GM12878 (cell line): Measurements from ENCODE around the gene ANXA3. TPM values are rescaled to one million over a fixed set of nuclear protein-coding genes. Genes with fewer than 3 reads are reported as not detected.

Source experiments
- ATAC-seq: fragments of 200-7000 bp; cut with Tn5 transposase; 3 replicates; pipeline ENCODE4 v1.9.1; 2020; ENCODE audit warnings: mild to moderate bottlenecking, moderate library complexity
- BruUV-seq: library from RNA; stranded (reverse); fragments of 400-500 nt; replicated peaks from 2 replicates; lab custom pipeline; 2021; lab: Mats Ljungman, UMichigan
- CTCF ChIA-PET: fragments of 300-600 bp; sonication (Branson Sonifier 250); formaldehyde crosslinking; extraction: SDS; loops from one replicate; lab custom pipeline; 2021; ENCODE audit warnings: inconsistent platforms; lab: Yijun Ruan, JAX
- POLR2A ChIA-PET: fragments of 350-600 bp; formaldehyde crosslinking; extraction: SDS; loops from one replicate; lab custom pipeline; 2021; ENCODE audit warnings: inconsistent platforms; lab: Charles Lee
- RAD21 ChIA-PET: fragments of 300-600 bp; sonication (Branson Sonifier 250); formaldehyde crosslinking; loops from one replicate; lab custom pipeline; 2023; ENCODE audit warnings: antibody characterized with exemption; ENCODE audit not compliant: unreplicated experiment; lab: Charles Lee
- SMC1A ChIA-PET: fragments of 300-600 bp; sonication (Branson Sonifier 250); formaldehyde crosslinking; loops from one replicate; lab custom pipeline; 2023; ENCODE audit not compliant: unreplicated experiment, uncharacterized antibody; lab: Charles Lee
- DNase-seq: peaks from one replicate; pipeline ENCODE4 v3.0.0-alpha.2; 2011; ENCODE audit warnings: low read depth, low spot score
- FAIRE-seq: peaks from 3 replicates; lab custom pipeline; 2011; peaks lifted over from hg19 to GRCh38; lab: Jason Lieb, UNC
- H2AFZ ChIP-seq: 2 replicates; pipeline ENCODE4 v1.6.0; 2011; ENCODE audit warnings: low read depth, low read length, control low read depth; ENCODE audit not compliant: control insufficient read depth
- H3K27ac ChIP-seq: 2 replicates; pipeline ENCODE4 v1.5.1; 2011; ENCODE audit warnings: control low read depth; ENCODE audit not compliant: control insufficient read depth, insufficient read depth
- H3K27me3 ChIP-seq, 2 experiments: replicated peaks in 1 of 2; 2 replicates each; pipeline versions ENCODE4 v1.6.0 to v1.6.1; 2011; ENCODE audit warnings: low read length in 1 of 2; ENCODE audit not compliant: control insufficient read depth in 2 of 2, insufficient read depth in 2 of 2
- H3K36me3 ChIP-seq, 2 experiments: 2 replicates each; pipeline ENCODE4 v1.5.1; 2011; ENCODE audit warnings: low read length in 1 of 2; ENCODE audit not compliant: control insufficient read depth in 2 of 2, insufficient read depth in 2 of 2
- H3K4me1 ChIP-seq: 2 replicates; pipeline ENCODE4 v1.6.1; 2011; ENCODE audit warnings: mild to moderate bottlenecking, low read length, moderate library complexity, mixed read lengths; ENCODE audit not compliant: control insufficient read depth, insufficient read depth
- H3K4me2 ChIP-seq: 2 replicates; pipeline ENCODE4 v1.6.0; 2011; ENCODE audit warnings: control low read depth; ENCODE audit not compliant: control insufficient read depth, insufficient read depth
- H3K4me3 ChIP-seq: fragments of 200-600 bp; sonication (generic); 2 replicates; pipeline ENCODE4 v1.5.1; 2016
- H3K79me2 ChIP-seq: 2 replicates; pipeline ENCODE4 v1.6.0; 2011; ENCODE audit warnings: low read length; ENCODE audit not compliant: control insufficient read depth, insufficient read depth
- H3K9ac ChIP-seq: 2 replicates; pipeline ENCODE4 v1.8.0; 2011; ENCODE audit warnings: low read length, control low read depth, mixed read lengths; ENCODE audit not compliant: control insufficient read depth, insufficient read depth
- H3K9me3 ChIP-seq: replicated peaks from 3 replicates; pipeline ENCODE4 v1.5.1; 2011; ENCODE audit warnings: mild to moderate bottlenecking, low read length; ENCODE audit not compliant: control insufficient read depth, insufficient read depth
- H4K20me1 ChIP-seq: 2 replicates; pipeline ENCODE4 v1.6.0; 2011; ENCODE audit not compliant: control insufficient read depth, insufficient read depth
- BHLHE40 ChIP-seq, 2 experiments: fragments of 450-650 bp in 1 of 2; IDR thresholded peaks; 2 replicates each; pipeline ENCODE4 v1.6.1; 2011 to 2017; ENCODE audit warnings: low read depth in 2 of 2, borderline replicate concordance in 1 of 2, improper control_type of control experiment in 1 of 2, low read length in 1 of 2, mild to moderate bottlenecking in 1 of 2
- IKZF1 ChIP-seq: fragments of 450-650 bp; conservative IDR thresholded peaks from 2 replicates; pipeline ENCODE4 v1.6.1; 2017; ENCODE audit warnings: antibody characterized with exemption, mild to moderate bottlenecking
- IKZF2 ChIP-seq, 2 experiments: fragments of 450-650 bp; IDR thresholded peaks; 2 replicates each; pipeline ENCODE4 v1.6.1; 2017; ENCODE audit warnings: mild to moderate bottlenecking in 2 of 2, moderate library complexity in 2 of 2
- POLR2AphosphoS2 ChIP-seq: IDR thresholded peaks from 2 replicates; pipeline ENCODE4 v1.6.1; 2011; ENCODE audit warnings: low read depth, mild to moderate bottlenecking, low read length, improper control_type of control experiment, moderate library complexity
- RUNX3 ChIP-seq: IDR thresholded peaks from 2 replicates; pipeline ENCODE4 v1.6.1; 2012; ENCODE audit warnings: low read length, inconsistent platforms
- WGBS: methylation state at CpG from one replicate; pipeline ENCODE4 v1.1.6; 2016; ENCODE audit warnings: low lambda C conversion rate; ENCODE audit not compliant: insufficient replicate concordance, insufficient coverage; ENCODE audit errors: missing lambda C conversion rate; 5-methylcytosine and 5-hydroxymethylcytosine counted together
- in situ Hi-C: fragments of 300-500 bp; cut with MboI; formaldehyde crosslinking; loops from 9 replicates; pipeline ENCODE4 v1.14.3; 2018; ENCODE audit warnings: mixed read lengths
- intact Hi-C: fragments of 100-400 bp; cut with micrococcal nuclease; formaldehyde crosslinking; loops from one replicate; pipeline ENCODE4 v1.14.2; 2022; ENCODE audit not compliant: unreplicated experiment
- polyA plus RNA-seq, 11 experiments: library from polyadenylated mRNA; depleted of rRNA in 4 of 11; unstranded in 6 of 11; stranded (reverse) in 5 of 11; fragments of >200 nt; fragmentation: Nextera tagmentation in 4 of 11; fragmentation: Illumina TruSeq in 1 of 11; extraction: Ambion mirVana in 4 of 11; extraction: Trizol in 1 of 11; gene quantifications; 1 replicate in 1 of 11; 2 replicates in 10 of 11; pipeline versions ENCODE4 v1.2.1 to v1.2.3, GENCODE V29; 2011 to 2016; ENCODE audit warnings: inconsistent platforms in 2 of 11, missing spikeins in 2 of 11, low read depth in 1 of 11
- total RNA-seq, 4 experiments: library from RNA; depleted of rRNA in 3 of 4; stranded (reverse); fragments of >200 nt in 3 of 4; fragmentation: Illumina TruSeq in 1 of 4; extraction: Trizol in 1 of 4; gene quantifications; 2 replicates each; pipeline versions ENCODE4 v1.2.1 to v1.2.3, GENCODE V29; 2013 to 2021
- TF ChIP-seq, protein P1 (sequence below): IDR thresholded peaks from 2 replicates; pipeline ENCODE4 v1.6.1; 2011; ENCODE audit warnings: borderline replicate concordance, low read depth, mild to moderate bottlenecking, moderate library complexity, mixed read lengths, low read length; ENCODE audit not compliant: insufficient read depth; ENCODE audit errors: extremely low read length
- TF ChIP-seq, protein P2 (sequence below): fragments of 450-650 bp; IDR thresholded peaks from 2 replicates; pipeline ENCODE4 v1.6.1; 2017; ENCODE audit warnings: low read depth, mild to moderate bottlenecking, moderate library complexity

The ANXA3 gene
- total and polyA plus RNA-seq, 10 of the 15 experiments (the other 5 are each of a cell fraction or from before 2014, with no cell fraction given), result 0.28 to 14.7 (median 0.91) TPM

DNA sequence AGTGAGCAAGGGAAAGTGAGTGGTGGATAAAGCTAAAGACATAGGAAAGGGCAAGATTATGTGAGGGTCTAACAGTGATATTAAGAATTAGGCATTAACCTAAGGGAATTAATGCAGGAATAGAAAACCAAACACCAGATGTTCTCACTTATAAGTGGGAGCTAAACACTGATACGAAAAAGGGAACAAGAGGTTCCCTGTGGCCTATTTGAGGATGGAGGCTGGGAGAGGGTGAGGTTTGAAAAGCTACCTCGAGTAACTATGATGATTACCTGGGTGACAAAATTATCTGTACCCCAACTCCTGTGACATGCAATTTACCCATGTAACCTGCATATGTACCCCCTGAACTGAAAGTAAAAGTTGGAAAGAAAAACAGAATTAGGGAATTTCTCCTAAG is 79.0 kb downstream of the ANXA3 start:
- ChIA-PET SMC1A (interaction anchor here (0.8 to 17.1 kb wide), 16 partner anchors 7 to 571 kb away, joined by 3 to 379 read pairs (median 6); no protein-coding TSS in a partner anchor), POLR2A (interaction anchor here (1.2 to 12.7 kb wide), 6 partner anchors 10 to 232 kb away, joined by 3 to 106 read pairs (median 4); no protein-coding TSS in a partner anchor), RAD21 (interaction anchor here (0.9 to 17.1 kb wide), 10 partner anchors 7 to 233 kb away, joined by 3 to 265 read pairs (median 6); no protein-coding TSS in a partner anchor), CTCF (interaction anchor here (0.8 to 12.0 kb wide), 4 partner anchors 11 to 230 kb away, joined by 3 to 119 read pairs (median 22); no protein-coding TSS in a partner anchor)
- intact Hi-C loops, result no loop called here
- H2AFZ ChIP-seq, result no peak overlapping the region
- in situ Hi-C loops, result no loop called here
- TF ChIP-seq POLR2AphosphoS2 (no peak), IKZF1 (0 out of 2 replicates have a peak, but pooled peaks have one; percentile 9)
- no peak overlapping the region for H3K4me3 ChIP-seq
- no peaks in the 10 kb centered on the region for H3K36me3 ChIP-seq
- no peaks in the 10 kb centered on the region for H3K27me3 ChIP-seq
- no peak for FAIRE-seq
- no TSS peak for BruUV-seq
- peaks cover 39% of the 10 kb centered on the region for H3K4me1 ChIP-seq
- no peaks in the 10 kb centered on the region for H4K20me1 ChIP-seq
- 0 out of 2 replicates have a peak overlapping the region, but pooled peaks have one; percentile 21 for H3K4me2 ChIP-seq
- peaks cover 1% of the 10 kb centered on the region; the same call in 2 of the 3 replicates for H3K9me3 ChIP-seq
- 14% methylated on average over 2 of the region's 2 CpGs for WGBS
- H3K79me2 ChIP-seq, result no peaks in the 10 kb centered on the region
- no peak for DNase-seq
- H3K27ac ChIP-seq, result no peak overlapping the region
- H3K9ac ChIP-seq, result no peak overlapping the region
- ATAC-seq, result no peak

DNA sequence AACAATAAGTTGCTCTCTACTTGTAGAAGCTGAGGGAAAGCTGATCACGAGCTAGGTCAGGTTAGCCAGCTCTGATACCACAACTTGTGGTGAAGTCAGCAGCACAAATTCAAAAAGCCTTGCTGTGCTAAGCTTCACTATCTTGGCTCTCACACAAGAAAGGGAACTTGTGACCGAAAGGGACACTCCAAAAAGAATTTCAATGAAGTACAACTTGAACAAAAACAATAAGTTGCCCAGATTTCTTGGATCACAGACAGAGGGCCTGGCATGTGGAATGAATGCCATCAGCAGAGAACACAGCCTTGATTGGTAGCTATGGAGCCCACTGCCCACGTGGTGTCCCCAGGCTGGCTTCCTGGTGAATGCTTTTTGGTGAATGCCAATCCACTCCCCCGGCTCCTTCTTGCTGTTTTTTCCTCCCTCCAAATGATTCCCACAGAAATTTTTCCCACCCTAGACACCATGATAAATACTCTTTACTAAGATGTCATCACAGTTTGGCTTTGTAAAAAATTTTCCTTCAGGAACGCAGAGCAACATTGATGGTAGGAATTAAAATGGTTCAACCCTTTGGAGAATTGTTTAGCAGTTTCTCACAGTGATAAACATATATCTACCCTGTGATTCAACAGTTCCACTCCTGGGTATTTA is 82.6 kb downstream of the ANXA3 start:
- intact Hi-C loops, result no loop called here
- no peaks in the 10 kb centered on the region for H3K79me2 ChIP-seq
- peak; percentile 44 for TF ChIP-seq RUNX3
- TF ChIP-seq, protein P1, sequence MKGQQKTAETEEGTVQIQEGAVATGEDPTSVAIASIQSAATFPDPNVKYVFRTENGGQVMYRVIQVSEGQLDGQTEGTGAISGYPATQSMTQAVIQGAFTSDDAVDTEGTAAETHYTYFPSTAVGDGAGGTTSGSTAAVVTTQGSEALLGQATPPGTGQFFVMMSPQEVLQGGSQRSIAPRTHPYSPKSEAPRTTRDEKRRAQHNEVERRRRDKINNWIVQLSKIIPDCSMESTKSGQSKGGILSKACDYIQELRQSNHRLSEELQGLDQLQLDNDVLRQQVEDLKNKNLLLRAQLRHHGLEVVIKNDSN, result peak; percentile 26
- peak; percentile 31 to 43; a peak in 1 of 4 replicates for TF ChIP-seq IKZF2 (IDR thresholded peaks at IDR 0.05)
- TF ChIP-seq BHLHE40 (IDR thresholded peaks at IDR 0.05; ENCODE audit: borderline replicate concordance in 1 of 2, low read depth in 2 of 2, low read length in 1 of 2), result peak; percentile 77 to 79; a peak in 3 of 4 replicates
- TF ChIP-seq, protein P2, sequence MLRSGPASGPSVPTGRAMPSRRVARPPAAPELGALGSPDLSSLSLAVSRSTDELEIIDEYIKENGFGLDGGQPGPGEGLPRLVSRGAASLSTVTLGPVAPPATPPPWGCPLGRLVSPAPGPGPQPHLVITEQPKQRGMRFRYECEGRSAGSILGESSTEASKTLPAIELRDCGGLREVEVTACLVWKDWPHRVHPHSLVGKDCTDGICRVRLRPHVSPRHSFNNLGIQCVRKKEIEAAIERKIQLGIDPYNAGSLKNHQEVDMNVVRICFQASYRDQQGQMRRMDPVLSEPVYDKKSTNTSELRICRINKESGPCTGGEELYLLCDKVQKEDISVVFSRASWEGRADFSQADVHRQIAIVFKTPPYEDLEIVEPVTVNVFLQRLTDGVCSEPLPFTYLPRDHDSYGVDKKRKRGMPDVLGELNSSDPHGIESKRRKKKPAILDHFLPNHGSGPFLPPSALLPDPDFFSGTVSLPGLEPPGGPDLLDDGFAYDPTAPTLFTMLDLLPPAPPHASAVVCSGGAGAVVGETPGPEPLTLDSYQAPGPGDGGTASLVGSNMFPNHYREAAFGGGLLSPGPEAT, result 0 out of 2 replicates have a peak, but pooled peaks have one; percentile 39

More for the DNA sequence above, 82.6 kb downstream of the ANXA3 start:
- no peaks in the 10 kb centered on the region for H4K20me1 ChIP-seq
- no peak overlapping the region for H3K9ac ChIP-seq
- no peak overlapping the region for H3K27ac ChIP-seq
- peak overlapping the region; percentile 46; the same call in 1 of the 2 replicates for H3K4me2 ChIP-seq
- 0 out of 3 replicates have a peak, but pooled peaks have one; percentile 7 for ATAC-seq
- H3K36me3 ChIP-seq, result no peaks in the 10 kb centered on the region
- no peak overlapping the region; the same call in 1 of the 2 replicates for H2AFZ ChIP-seq
- ChIA-PET POLR2A (interaction anchor here (1.0 to 12.7 kb wide), 6 partner anchors 8 to 21 kb away, joined by 3 to 106 read pairs (median 4); no protein-coding TSS in a partner anchor), SMC1A (interaction anchor here (0.6 to 17.1 kb wide), 13 partner anchors 9 to 164 kb away, joined by 3 to 379 read pairs (median 4); no protein-coding TSS in a partner anchor), RAD21 (interaction anchor here (0.8 to 17.1 kb wide), 9 partner anchors 7 to 210 kb away, joined by 3 to 265 read pairs (median 3); no protein-coding TSS in a partner anchor), CTCF (interaction anchor here (0.6 to 4.1 kb wide), 9 partner anchors 9 to 229 kb away, joined by 3 to 22 read pairs (median 4); no protein-coding TSS in a partner anchor)
- WGBS, result 55% methylated on average over 5 of the region's 5 CpGs
- H3K4me1 ChIP-seq, result peaks cover 41% of the 10 kb centered on the region
- H3K27me3 ChIP-seq, result no peaks in the 10 kb centered on the region
- peaks cover 1% of the 10 kb centered on the region; the same call in 2 of the 3 replicates for H3K9me3 ChIP-seq
- H3K4me3 ChIP-seq, result no peak overlapping the region
- in situ Hi-C loops, result no loop called here
- no peak for DNase-seq
- BruUV-seq, result no TSS peak
- no peak for FAIRE-seq
